ENCODE results near the gene FMO5.

DNA sequence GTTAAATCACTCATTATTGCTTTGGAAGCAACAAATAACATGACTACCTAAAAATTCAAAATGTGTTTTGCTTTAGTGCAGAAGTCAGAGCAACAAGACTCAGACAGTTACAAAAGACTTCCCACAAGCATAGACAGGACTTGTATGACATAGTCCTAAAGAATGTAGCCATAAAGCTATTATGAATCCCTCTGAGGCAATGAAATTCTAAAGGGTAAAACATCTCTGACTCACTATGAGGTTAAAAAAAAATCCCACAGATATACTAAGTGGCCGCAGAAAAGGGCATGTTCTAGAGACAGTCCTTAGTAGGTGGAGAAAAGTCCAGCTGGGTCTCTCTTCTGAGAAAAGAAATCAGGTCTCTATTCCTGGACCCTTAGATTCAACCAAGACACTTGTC, 57.8 kb downstream of the FMO5 start:
- TF ChIP-seq POLR2A (IDR thresholded peaks at IDR 0.05) (no peak), POLR2AphosphoS5 (IDR thresholded peaks at IDR 0.05) (peak; percentile 24), EP300 (IDR thresholded peaks at IDR 0.05) (no peak)
- TF ChIP-seq, protein P1, sequence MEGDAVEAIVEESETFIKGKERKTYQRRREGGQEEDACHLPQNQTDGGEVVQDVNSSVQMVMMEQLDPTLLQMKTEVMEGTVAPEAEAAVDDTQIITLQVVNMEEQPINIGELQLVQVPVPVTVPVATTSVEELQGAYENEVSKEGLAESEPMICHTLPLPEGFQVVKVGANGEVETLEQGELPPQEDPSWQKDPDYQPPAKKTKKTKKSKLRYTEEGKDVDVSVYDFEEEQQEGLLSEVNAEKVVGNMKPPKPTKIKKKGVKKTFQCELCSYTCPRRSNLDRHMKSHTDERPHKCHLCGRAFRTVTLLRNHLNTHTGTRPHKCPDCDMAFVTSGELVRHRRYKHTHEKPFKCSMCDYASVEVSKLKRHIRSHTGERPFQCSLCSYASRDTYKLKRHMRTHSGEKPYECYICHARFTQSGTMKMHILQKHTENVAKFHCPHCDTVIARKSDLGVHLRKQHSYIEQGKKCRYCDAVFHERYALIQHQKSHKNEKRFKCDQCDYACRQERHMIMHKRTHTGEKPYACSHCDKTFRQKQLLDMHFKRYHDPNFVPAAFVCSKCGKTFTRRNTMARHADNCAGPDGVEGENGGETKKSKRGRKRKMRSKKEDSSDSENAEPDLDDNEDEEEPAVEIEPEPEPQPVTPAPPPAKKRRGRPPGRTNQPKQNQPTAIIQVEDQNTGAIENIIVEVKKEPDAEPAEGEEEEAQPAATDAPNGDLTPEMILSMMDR (IDR thresholded peaks at IDR 0.05), result no peak
